Immature natural killer cell (primary cell): ENCODE data around the gene LRP8. TPM values are rescaled to one million over a fixed set of nuclear protein-coding genes. Genes with fewer than 3 reads are reported as not detected.

ENCODE experiments used
- DNase-seq, 3 donors: peaks; one replicate each; pipeline ENCODE4 v3.0.0; 2022; ENCODE audit warnings: mixed read lengths in 1 of 3
- H3K27ac Mint-ChIP-seq, 6 donors: one replicate each; pipeline ENCODE4 v1.8.0; 2020; ENCODE audit warnings: mixed read lengths in 6 of 6, mild to moderate bottlenecking in 5 of 6, inconsistent platforms in 4 of 6, moderate library complexity in 3 of 6
- H3K27me3 Mint-ChIP-seq, 3 donors: one replicate each; pipeline ENCODE4 v1.8.0; 2020 to 2021; ENCODE audit warnings: low read depth in 3 of 3, mild to moderate bottlenecking in 3 of 3, mixed read lengths in 3 of 3, moderate library complexity in 3 of 3, inconsistent platforms in 1 of 3
- H3K36me3 Mint-ChIP-seq, 3 donors: one replicate each; pipeline ENCODE4 v1.8.0; 2020; ENCODE audit warnings: mixed read lengths in 3 of 3, inconsistent platforms in 2 of 3, mild to moderate bottlenecking in 2 of 3
- H3K4me1 Mint-ChIP-seq, 2 donors: one replicate each; pipeline ENCODE4 v1.8.0; 2020; ENCODE audit warnings: inconsistent platforms in 2 of 2, mild to moderate bottlenecking in 2 of 2, mixed read lengths in 2 of 2, moderate library complexity in 1 of 2
- H3K4me3 Mint-ChIP-seq, 5 donors: one replicate each; pipeline ENCODE4 v1.8.0; 2020; ENCODE audit warnings: mild to moderate bottlenecking in 5 of 5, mixed read lengths in 5 of 5, inconsistent platforms in 3 of 5, moderate library complexity in 3 of 5
- H3K9me3 Mint-ChIP-seq, 6 donors: one replicate each; pipeline ENCODE4 v1.8.0; 2020; ENCODE audit warnings: mild to moderate bottlenecking in 6 of 6, mixed read lengths in 6 of 6, inconsistent platforms in 4 of 6, moderate library complexity in 3 of 6
- polyA plus RNA-seq, 3 donors: library from polyadenylated mRNA; unstranded; fragments of 300-500 nt; fragmentation: Illumina TruSeq; gene quantifications; one replicate each; pipeline ENCODE4 v1.2.3, GENCODE V29; 2021

The LRP8 gene
- polyA plus RNA-seq, 3 donors from 2014 or later, result 0.86 to 3.4 (median 1.1) TPM

DNA sequence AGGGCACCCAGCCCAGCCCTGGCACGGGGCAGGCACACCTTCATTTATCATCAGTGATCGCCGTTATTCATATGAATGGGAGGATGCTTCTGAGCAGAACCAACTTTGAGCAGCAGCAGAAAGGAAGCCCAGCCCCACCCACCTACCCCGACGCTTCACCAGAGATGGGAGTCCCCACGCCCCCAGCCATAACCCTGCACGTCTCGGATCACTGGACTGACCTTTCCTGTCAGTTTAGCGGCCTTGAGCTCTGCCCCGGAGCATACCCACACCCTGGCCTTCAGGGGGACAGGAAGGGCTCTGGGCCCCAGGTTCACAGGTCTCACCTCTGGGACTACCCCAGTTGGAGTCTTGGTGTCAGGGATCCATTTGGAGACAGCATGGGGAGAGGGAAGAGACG is 18.1 kb downstream of the LRP8 start:
- Mint-ChIP-seq H3K4me1 (peaks cover 20 to 21% of the 10 kb centered on the region in 2 donors), H3K27ac (no peak overlapping the region), H3K36me3 (no peaks in the 10 kb centered on the region), H3K27me3 (peaks cover 0 to 4% (median 0%) of the 10 kb centered on the region in 3 donors), H3K4me3 (no peak overlapping the region), H3K9me3 (no peaks in the 10 kb centered on the region)
- no peak for DNase-seq

DNA sequence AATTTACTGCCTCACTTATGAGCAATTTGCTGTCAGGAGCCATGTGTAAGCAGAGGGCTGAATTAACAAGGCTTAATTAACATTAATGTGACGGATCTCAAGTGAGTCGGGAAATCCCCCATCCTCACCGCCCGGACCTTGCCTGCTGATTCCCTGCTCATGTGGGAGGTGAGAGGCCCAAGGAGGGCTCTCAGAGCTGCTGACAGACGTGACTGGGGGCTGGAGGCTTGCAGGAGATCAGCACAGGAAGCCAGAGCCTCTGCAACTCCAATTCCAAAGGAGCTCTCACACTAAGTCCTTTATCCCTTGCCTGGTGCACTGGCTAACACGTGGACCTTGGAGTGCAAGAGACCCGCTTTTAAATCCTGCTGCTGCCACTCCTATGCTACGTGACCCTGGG is 19.4 kb downstream of the LRP8 start:
- H3K36me3 Mint-ChIP-seq, result no peaks in the 10 kb centered on the region
- H3K27me3 Mint-ChIP-seq, result peaks cover 0 to 4% (median 2%) of the 10 kb centered on the region in 3 donors
- H3K4me3 Mint-ChIP-seq, result no peak overlapping the region
- H3K9me3 Mint-ChIP-seq, result no peaks in the 10 kb centered on the region
- H3K27ac Mint-ChIP-seq, result no peak overlapping the region
- no peak for DNase-seq
- peaks cover 18 to 21% of the 10 kb centered on the region in 2 donors for H3K4me1 Mint-ChIP-seq

GRCh38 chr1:53307037-53307436 is 20.8 kb downstream of the LRP8 start:
- Mint-ChIP-seq H3K27me3 (peaks cover 0 to 4% (median 2%) of the 10 kb centered on the region in 3 donors), H3K4me1 (peaks cover 17 to 19% of the 10 kb centered on the region in 2 donors), H3K36me3 (no peaks in the 10 kb centered on the region), H3K4me3 (no peak overlapping the region), H3K9me3 (no peaks in the 10 kb centered on the region), H3K27ac (peak overlapping the region in 3 of 6 donors; percentile 49 to 79 (median 66))
- DNase-seq, result no peak

GRCh38 chr1:53306168-53306567 is 21.7 kb downstream of the LRP8 start:
- no peak for DNase-seq
- H3K27ac Mint-ChIP-seq, result peak overlapping the region in 3 of 6 donors; percentile 17 to 79 (median 66)

DNA sequence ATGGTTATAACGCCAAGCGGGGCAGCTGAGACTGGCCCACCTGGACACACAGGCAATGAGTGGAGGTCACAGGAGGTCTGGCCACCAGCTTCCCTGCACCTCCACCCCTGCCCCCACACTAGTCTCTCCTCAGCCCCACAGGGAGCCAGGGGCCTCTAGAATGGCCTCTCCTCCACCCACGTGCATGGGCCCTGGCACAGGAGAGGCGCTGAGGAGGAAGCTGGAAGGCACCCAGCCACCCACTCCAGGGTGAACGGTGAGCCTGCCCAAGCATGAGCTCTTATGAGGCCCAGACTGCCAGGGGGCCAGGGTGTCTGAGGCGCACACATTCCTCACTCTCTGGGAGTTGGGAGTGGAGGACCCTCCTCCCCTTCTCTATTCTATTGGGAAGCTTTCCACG is 22.2 kb downstream of the LRP8 start:
- Mint-ChIP-seq H3K4me3 (no peak overlapping the region), H3K36me3 (no peaks in the 10 kb centered on the region), H3K27me3 (peaks cover 0 to 2% (median 2%) of the 10 kb centered on the region in 3 donors), H3K4me1 (peaks cover 10 to 14% of the 10 kb centered on the region in 2 donors), H3K9me3 (no peaks in the 10 kb centered on the region), H3K27ac (peak overlapping the region in 1 of 6 donors; percentile 66)
- no peak for DNase-seq

More at GRCh38 chr1:53306168-53306567, 21.7 kb downstream of the LRP8 start:
- peaks cover 10 to 14% of the 10 kb centered on the region in 2 donors for H3K4me1 Mint-ChIP-seq
- H3K27me3 Mint-ChIP-seq, result peaks cover 0 to 2% (median 2%) of the 10 kb centered on the region in 3 donors
- H3K9me3 Mint-ChIP-seq, result no peaks in the 10 kb centered on the region
- H3K4me3 Mint-ChIP-seq, result no peak overlapping the region
- H3K36me3 Mint-ChIP-seq, result no peaks in the 10 kb centered on the region

DNA sequence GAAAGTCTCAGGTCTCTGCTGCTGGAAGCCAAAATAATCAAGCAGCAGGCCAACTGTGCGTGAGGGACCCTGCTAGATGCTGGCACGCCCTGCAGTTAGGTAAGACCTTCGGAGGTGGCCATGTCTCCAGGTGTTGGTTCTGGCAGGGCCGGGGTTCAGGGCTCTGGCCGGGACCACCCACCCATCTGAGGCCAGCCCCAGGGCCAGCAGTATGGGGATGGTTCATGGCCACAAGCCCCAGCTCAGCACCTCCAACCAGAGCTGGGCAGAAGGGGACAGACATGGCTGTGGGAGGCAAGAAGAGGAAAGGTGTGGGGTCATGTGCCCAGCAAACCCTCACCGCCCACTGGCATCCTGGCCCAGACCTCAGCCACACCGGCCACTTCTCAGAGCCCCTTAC is 23.3 kb downstream of the LRP8 start:
- Mint-ChIP-seq H3K27me3 (peaks cover 0 to 2% (median 2%) of the 10 kb centered on the region in 3 donors), H3K9me3 (no peaks in the 10 kb centered on the region), H3K4me1 (peaks cover 10 to 14% of the 10 kb centered on the region in 2 donors), H3K4me3 (no peak overlapping the region), H3K36me3 (no peaks in the 10 kb centered on the region), H3K27ac (no peak overlapping the region)
- no peak for DNase-seq

GRCh38 chr1:53303726-53304515 is 23.9 kb downstream of the LRP8 start:
- H3K9me3 Mint-ChIP-seq, result no peaks in the 10 kb centered on the region
- no peak overlapping the region for H3K27ac Mint-ChIP-seq
- H3K36me3 Mint-ChIP-seq, result no peaks in the 10 kb centered on the region
- DNase-seq, result no peak
- H3K4me1 Mint-ChIP-seq, result peaks cover 10 to 14% of the 10 kb centered on the region in 2 donors
- H3K4me3 Mint-ChIP-seq, result no peak overlapping the region
- H3K27me3 Mint-ChIP-seq, result peaks cover 0 to 2% (median 0%) of the 10 kb centered on the region in 3 donors

DNA sequence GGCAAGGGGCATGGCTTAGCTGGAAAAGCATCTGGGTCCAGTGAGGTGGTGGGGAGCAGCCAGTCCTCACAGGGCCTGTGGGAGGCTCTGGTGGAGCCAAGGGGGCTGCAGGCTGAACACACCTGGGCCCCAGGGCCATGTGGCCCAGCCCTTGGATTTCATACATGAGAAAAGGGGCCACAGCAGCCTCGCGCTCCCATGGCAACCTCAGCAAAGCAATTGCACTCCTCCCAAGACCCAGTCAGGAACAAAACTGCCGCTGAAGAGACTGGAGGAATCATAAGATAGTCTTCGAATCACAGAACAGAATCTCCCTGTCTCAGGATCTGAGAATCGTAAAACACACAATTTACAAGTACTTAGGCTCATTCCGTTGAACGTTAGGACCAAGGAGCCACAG is 24.6 kb downstream of the LRP8 start:
- DNase-seq, result no peak
- Mint-ChIP-seq H3K4me1 (peaks cover 10 to 14% of the 10 kb centered on the region in 2 donors), H3K27me3 (peaks cover 0 to 2% (median 0%) of the 10 kb centered on the region in 3 donors), H3K9me3 (no peaks in the 10 kb centered on the region), H3K4me3 (no peak overlapping the region), H3K36me3 (no peaks in the 10 kb centered on the region), H3K27ac (no peak overlapping the region)

- H3K36me3 Mint-ChIP-seq, result no peaks in the 10 kb centered on the region
- H3K27ac Mint-ChIP-seq, result peak overlapping the region in 2 of 6 donors; percentile 19 to 36
- no peaks in the 10 kb centered on the region for H3K9me3 Mint-ChIP-seq
- peaks cover 10 to 11% of the 10 kb centered on the region in 2 donors for H3K4me1 Mint-ChIP-seq
- H3K27me3 Mint-ChIP-seq, result peaks cover 0 to 4% (median 3%) of the 10 kb centered on the region in 3 donors
- DNase-seq, result no peak
- H3K4me3 Mint-ChIP-seq, result no peak overlapping the region
These were observed 28.6 kb downstream of the LRP8 start for GRCh38 chr1:53299233-53299632.

GRCh38 chr1:53298045-53298637 is 29.7 kb downstream of the LRP8 start:
- Mint-ChIP-seq H3K27me3 (peaks cover 0 to 3% (median 1%) of the 10 kb centered on the region in 3 donors), H3K4me3 (no peak overlapping the region), H3K9me3 (no peaks in the 10 kb centered on the region), H3K27ac (no peak overlapping the region), H3K4me1 (peaks cover 21 to 22% of the 10 kb centered on the region in 2 donors), H3K36me3 (no peaks in the 10 kb centered on the region)
- DNase-seq, result no peak

- peaks cover 0 to 3% (median 1%) of the 10 kb centered on the region in 3 donors for H3K27me3 Mint-ChIP-seq
- DNase-seq, result no peak
- no peak overlapping the region for H3K4me3 Mint-ChIP-seq
- H3K27ac Mint-ChIP-seq, result peak overlapping the region in 1 of 6 donors; percentile 49
- peaks cover 30 to 31% of the 10 kb centered on the region in 2 donors for H3K4me1 Mint-ChIP-seq
- H3K36me3 Mint-ChIP-seq, result no peaks in the 10 kb centered on the region
- H3K9me3 Mint-ChIP-seq, result no peaks in the 10 kb centered on the region
These were observed 30.7 kb downstream of the LRP8 start for GRCh38 chr1:53297195-53297594.

DNA sequence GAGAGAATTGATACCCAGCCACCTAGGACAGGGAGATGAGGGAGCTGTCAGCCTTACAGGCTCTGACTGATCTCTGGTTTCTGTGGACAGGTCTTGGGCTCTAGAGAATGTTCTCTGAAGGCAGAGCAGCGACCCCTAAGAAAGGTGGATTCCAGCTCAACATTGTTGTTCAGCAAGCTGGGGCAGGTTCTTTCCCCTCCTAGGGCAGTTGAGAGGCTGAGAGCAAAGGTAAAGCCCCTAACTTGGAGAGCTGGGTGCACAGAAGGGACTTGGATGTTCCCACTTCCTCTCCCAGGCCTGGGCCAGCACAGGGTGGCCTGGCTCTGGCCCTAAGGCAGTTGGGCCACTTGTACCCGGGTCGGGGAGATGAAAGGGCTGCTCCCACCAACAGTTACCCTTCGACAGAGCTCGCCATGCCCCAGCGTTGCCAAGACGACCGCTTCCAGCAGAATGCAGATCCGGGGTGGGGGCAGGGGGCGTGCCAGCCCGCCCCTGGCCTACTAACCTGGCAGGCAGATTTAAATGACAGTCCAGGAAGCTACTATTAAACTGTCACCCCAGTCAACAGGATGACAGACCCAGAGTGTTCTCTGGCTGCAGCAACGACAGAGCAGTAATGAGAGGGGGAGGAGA is 31.6 kb downstream of the LRP8 start:
- Mint-ChIP-seq H3K4me1 (peaks cover 30 to 31% of the 10 kb centered on the region in 2 donors), H3K36me3 (no peaks in the 10 kb centered on the region), H3K27me3 (peaks cover 0 to 3% (median 1%) of the 10 kb centered on the region in 3 donors), H3K27ac (peak overlapping the region in 1 of 6 donors; percentile 35), H3K9me3 (no peaks in the 10 kb centered on the region), H3K4me3 (no peak overlapping the region)
- DNase-seq, result no peak

DNA sequence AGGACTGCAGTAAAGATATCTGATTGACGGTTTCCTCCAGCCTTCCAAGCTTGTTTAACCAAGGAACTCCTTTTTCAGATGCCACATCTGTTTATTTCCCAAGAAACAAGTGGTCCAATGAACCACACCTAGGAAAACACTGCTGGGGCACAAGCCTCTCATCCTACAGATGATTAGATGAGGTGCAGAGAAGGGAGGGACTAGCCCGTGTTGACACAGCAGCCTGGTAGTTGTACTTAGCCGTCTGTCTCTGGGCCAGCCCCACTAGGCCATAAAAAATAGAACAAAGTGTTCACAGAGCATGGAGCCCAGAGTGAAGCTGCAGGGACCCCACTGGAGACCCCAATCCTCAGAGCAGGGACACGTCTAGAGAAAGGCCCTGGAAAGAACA is 32.1 kb downstream of the LRP8 start:
- Mint-ChIP-seq H3K27ac (peak overlapping the region in 1 of 6 donors; percentile 35), H3K9me3 (no peaks in the 10 kb centered on the region)

GRCh38 chr1:53295295-53295694 is 32.6 kb downstream of the LRP8 start:
- Mint-ChIP-seq H3K4me1 (peaks cover 30 to 31% of the 10 kb centered on the region in 2 donors), H3K27ac (peak overlapping the region in 2 of 6 donors; percentile 65 to 70), H3K4me3 (no peak overlapping the region), H3K36me3 (peaks cover 0 to under 1% (median 0%) of the 10 kb centered on the region in 3 donors), H3K9me3 (no peaks in the 10 kb centered on the region), H3K27me3 (peaks cover 0 to 3% (median 1%) of the 10 kb centered on the region in 3 donors)
- no peak for DNase-seq

More for the DNA sequence above, 32.1 kb downstream of the LRP8 start:
- H3K4me3 Mint-ChIP-seq, result no peak overlapping the region
- no peaks in the 10 kb centered on the region for H3K36me3 Mint-ChIP-seq
- DNase-seq, result no peak
- peaks cover 30 to 31% of the 10 kb centered on the region in 2 donors for H3K4me1 Mint-ChIP-seq
- peaks cover 0 to 3% (median 1%) of the 10 kb centered on the region in 3 donors for H3K27me3 Mint-ChIP-seq
